ENCODE results near the gene ILK.

DNA sequence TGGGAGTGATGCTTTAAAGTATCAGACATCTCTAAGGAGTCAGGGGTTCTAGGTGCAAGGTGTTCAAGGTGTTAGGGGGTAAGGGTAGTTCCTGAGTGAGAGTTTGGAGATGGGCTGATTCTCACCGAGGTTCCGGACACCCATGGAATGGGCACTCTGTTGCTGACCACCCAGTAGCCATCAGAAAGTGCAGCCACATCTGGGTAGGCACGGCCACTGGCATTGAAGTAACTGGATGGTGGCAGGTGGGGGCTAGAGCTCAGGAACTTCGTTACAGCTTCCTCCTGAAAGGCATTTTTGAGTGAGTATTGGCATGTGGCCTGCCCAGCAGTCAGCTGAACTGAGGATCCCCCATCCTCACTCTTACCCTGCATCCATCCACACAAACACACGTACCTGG is 11.5 kb downstream of the ILK start:
- TF ChIP-seq POLR2AphosphoS5 (IDR thresholded peaks at IDR 0.05): no peak
- TF ChIP-seq, protein P1, sequence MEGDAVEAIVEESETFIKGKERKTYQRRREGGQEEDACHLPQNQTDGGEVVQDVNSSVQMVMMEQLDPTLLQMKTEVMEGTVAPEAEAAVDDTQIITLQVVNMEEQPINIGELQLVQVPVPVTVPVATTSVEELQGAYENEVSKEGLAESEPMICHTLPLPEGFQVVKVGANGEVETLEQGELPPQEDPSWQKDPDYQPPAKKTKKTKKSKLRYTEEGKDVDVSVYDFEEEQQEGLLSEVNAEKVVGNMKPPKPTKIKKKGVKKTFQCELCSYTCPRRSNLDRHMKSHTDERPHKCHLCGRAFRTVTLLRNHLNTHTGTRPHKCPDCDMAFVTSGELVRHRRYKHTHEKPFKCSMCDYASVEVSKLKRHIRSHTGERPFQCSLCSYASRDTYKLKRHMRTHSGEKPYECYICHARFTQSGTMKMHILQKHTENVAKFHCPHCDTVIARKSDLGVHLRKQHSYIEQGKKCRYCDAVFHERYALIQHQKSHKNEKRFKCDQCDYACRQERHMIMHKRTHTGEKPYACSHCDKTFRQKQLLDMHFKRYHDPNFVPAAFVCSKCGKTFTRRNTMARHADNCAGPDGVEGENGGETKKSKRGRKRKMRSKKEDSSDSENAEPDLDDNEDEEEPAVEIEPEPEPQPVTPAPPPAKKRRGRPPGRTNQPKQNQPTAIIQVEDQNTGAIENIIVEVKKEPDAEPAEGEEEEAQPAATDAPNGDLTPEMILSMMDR (IDR thresholded peaks at IDR 0.05): no peak

Measured in esophagus muscularis mucosa (tissue), 3 donors.